GM12872 (cell line): Measurements from ENCODE around the gene RNF144A.

Source experiments
- TF ChIP-seq, protein P1 (sequence below): IDR thresholded peaks from 3 replicates; pipeline ENCODE4 v1.5.1; 2011; ENCODE audit warnings: low read depth, mild to moderate bottlenecking, low read length, moderate library complexity; ENCODE audit not compliant: insufficient read depth

The RNF144A gene

DNA sequence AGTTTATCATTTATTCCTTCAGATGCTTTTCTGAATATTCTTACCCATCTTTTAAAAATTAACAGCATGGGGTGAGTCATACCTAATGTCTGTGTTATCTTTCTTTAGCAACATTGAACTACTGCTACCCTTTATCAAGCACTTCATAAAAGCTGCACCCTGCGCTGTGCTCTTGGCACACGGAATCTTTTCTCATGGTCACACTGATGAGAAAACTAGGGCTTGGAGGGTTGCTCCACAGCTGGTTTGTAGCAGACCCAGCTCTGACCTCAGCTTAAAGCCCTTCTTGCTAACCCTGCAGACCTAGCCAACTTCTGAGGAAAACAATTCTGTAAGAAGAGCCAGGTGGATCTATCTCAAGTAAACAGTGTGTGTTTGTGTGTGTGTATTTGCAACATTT, 106.3 kb downstream of the RNF144A start:
- TF ChIP-seq, protein P1, sequence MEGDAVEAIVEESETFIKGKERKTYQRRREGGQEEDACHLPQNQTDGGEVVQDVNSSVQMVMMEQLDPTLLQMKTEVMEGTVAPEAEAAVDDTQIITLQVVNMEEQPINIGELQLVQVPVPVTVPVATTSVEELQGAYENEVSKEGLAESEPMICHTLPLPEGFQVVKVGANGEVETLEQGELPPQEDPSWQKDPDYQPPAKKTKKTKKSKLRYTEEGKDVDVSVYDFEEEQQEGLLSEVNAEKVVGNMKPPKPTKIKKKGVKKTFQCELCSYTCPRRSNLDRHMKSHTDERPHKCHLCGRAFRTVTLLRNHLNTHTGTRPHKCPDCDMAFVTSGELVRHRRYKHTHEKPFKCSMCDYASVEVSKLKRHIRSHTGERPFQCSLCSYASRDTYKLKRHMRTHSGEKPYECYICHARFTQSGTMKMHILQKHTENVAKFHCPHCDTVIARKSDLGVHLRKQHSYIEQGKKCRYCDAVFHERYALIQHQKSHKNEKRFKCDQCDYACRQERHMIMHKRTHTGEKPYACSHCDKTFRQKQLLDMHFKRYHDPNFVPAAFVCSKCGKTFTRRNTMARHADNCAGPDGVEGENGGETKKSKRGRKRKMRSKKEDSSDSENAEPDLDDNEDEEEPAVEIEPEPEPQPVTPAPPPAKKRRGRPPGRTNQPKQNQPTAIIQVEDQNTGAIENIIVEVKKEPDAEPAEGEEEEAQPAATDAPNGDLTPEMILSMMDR: no peak

DNA sequence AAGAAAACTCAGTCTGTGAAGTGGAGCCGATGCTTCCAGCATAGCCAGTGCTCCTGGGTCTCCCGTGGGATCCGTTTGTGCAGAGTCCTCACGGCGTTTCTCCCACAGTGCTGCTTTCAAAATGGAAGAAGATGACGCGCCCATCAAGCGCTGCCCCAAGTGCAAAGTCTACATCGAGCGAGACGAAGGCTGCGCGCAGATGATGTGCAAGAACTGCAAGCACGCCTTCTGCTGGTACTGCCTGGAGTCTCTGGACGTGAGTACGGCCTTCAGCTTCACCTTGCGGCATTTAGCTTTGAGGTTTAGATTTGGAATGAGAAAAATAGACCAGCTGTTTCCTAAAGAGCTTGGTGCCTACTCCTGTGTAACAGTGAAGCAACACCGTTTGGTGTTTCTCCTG, 107.0 kb downstream of the RNF144A start:
- TF ChIP-seq, protein P1: no peak

DNA sequence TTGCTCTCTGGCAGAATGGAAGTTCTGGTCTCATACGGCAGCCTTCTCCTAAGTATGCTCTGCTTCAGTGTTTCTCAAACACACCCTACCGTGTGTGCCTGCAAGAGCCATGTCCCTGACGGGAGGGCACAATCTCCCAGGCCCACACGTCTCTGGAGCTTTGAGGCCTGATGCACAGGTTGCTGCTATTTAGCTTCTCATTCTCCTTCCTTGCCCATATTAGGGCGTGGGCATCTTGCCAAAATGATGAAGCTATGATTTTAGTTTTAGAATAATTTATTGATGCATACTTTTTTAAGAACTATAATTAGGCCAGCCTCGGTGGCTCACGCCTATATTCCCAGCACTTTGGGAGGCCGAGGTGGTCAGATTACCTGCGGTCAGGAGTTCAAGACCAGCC, 107.9 kb downstream of the RNF144A start:
- TF ChIP-seq, protein P1: no peak

DNA sequence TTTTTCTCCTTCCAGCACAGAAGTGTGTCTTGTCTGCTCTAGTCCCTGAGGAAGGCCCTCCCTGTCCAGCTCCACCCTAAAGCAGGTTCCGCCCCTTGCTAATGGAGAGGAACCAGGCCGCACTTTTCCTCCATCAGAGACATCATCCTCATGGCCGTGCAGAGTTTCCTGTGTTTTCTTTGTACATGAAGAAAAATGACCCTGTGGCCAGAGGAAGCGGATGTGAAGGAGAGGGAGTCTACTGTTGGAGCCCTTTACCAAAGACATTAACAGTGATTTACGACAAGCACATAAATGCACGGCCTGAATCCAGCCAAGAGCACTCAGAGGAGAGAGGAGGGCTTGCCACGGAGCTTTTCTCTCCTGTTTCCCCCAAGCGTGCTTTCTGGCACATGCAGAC, 109.5 kb downstream of the RNF144A start:
- TF ChIP-seq, protein P1: no peak

DNA sequence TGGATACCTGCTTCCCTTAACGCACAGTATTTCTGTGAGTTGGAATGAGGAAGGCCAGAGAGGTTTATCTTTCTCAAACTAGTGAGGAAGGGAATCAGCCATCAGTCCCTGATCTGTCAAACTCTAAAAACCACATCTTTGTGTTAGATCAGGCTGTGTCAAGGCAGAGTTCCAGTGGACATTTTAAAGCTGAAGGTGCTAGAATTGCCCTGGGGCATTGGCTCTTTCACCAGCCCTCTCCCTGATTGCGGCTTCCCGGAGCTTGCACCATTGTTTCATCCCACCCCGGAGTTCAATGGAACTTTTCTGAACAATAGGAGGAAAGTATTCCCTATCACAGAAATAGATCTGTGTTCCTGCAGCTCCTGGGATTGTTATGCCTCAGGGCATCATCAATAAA, 110.2 kb downstream of the RNF144A start:
- TF ChIP-seq, protein P1: no peak

DNA sequence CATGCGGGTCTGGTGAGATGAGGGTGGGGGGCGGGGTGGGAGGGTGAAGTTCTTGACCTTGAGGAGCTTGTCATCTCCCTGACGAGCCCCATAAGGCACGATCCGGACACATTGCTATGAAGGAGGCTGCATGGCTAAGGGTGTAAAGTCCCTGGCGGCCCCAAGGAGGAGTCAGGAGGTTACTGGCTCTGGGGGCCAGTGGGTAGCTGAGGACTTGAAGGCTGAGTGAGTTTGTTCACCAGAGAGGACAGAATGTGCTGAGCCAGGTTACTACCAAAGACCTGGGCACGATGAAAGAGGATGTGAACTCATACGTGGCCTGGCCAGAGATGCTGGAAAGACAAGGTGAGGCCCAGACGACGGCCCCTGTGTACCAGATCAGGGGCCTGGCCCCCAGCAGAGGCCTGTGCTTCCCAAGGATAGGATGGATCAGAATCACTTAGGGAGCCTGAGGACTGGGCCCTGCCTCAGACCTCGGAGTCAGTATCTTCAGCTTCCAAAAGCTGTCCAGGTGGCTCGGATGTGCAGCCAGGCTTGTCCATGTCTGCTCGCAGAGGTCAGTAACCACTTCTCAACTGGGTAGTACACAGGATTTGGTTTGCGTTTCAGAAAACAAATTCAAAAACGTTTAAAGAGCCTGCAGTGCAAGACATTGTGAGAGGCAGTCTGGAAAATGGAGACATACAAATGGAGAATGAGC, 110.9 kb downstream of the RNF144A start:
- TF ChIP-seq, protein P1: no peak

DNA sequence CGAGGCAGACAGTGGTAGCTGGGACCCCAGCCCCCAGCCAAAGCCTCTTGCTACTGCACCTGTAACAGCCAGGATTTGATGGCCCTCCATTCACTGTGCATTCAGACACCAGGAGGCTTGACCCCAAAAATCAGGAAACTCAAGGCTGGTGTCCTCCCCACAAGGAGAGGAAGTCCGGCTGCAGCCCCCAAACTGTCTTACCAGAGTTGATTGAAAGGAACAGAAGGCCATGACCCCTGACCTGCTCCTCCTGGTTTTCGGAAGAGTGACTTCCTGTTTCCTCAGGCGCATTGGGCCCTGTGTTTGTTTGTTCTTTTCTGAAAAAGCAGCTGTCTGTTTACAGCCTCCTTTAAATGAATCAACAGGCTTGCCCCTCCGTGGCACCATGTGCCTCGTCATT, 111.6 kb downstream of the RNF144A start:
- TF ChIP-seq, protein P1: no peak
